ENCODE measurements around the gene BSG.

- TF ChIP-seq, protein P1, sequence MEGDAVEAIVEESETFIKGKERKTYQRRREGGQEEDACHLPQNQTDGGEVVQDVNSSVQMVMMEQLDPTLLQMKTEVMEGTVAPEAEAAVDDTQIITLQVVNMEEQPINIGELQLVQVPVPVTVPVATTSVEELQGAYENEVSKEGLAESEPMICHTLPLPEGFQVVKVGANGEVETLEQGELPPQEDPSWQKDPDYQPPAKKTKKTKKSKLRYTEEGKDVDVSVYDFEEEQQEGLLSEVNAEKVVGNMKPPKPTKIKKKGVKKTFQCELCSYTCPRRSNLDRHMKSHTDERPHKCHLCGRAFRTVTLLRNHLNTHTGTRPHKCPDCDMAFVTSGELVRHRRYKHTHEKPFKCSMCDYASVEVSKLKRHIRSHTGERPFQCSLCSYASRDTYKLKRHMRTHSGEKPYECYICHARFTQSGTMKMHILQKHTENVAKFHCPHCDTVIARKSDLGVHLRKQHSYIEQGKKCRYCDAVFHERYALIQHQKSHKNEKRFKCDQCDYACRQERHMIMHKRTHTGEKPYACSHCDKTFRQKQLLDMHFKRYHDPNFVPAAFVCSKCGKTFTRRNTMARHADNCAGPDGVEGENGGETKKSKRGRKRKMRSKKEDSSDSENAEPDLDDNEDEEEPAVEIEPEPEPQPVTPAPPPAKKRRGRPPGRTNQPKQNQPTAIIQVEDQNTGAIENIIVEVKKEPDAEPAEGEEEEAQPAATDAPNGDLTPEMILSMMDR (IDR thresholded peaks at IDR 0.05; ENCODE audit: poor library complexity): no peak
- TF ChIP-seq EZH2phosphoT487 (IDR thresholded peaks at IDR 0.05; ENCODE audit: low read depth, severe bottlenecking, unreplicated experiment): no peak
These were observed 2.5 kb downstream of the BSG start for GRCh38 chr19:574658-575526.

Data from hepatocyte (in vitro differentiated cells).